GM18502 (cell line): ENCODE measurements around the gene HTR1D.
"Not testable (repeated sequence)": the region's sequence is repeated elsewhere in the genome, so short reads cannot be mapped to it uniquely, and the experiment has no call there.

Experiments used
- ATAC-seq: cut with Tn5 transposase; IDR thresholded peaks from one replicate; pipeline ENCODE4 v1.9.1; 2021; ENCODE audit warnings: mild to moderate bottlenecking; ENCODE audit not compliant: unreplicated experiment, poor library complexity

Gene HTR1D, protein sequence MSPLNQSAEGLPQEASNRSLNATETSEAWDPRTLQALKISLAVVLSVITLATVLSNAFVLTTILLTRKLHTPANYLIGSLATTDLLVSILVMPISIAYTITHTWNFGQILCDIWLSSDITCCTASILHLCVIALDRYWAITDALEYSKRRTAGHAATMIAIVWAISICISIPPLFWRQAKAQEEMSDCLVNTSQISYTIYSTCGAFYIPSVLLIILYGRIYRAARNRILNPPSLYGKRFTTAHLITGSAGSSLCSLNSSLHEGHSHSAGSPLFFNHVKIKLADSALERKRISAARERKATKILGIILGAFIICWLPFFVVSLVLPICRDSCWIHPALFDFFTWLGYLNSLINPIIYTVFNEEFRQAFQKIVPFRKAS

DNA sequence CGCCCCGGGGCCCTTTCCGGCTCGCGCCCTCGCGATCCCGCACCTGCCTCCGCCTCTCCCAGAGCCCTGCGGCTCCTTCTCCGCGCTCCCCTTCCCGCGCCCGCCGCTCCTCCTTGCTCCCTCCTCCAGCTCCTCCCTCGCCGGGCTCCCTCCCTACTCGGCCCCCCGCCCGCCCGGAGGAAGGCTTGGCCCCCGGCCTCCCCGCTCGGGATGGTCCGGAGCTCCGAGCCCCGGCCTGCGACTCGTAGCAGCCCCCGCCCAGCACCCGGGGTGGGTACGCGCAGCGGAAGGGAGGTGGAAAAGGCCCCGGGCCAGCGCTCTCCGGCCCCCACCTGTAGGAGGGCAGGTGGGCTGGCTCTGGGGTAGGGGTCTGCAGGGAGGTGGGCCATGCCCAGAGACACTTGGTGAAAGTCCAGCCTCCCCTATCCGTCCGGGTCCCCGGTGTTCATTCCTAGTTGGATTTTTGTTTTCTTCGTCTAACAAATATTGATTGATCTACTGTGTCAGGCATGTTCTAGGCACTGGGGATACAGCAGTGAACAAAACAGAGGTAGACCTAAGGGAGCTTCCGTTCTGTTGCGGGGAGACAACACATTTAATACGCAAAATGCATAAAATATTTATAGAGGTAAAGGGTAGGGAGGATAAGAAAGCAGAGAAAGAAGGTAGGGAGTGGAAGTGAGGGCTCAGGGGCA is at the start of gene HTR1D:
Gene HTR1D, minus strand, starts transcription at position 82 of the 695 bp plus-strand sequence. CDS start 23,283 bp downstream, outside the sequence.
- ATAC-seq: no peak

DNA sequence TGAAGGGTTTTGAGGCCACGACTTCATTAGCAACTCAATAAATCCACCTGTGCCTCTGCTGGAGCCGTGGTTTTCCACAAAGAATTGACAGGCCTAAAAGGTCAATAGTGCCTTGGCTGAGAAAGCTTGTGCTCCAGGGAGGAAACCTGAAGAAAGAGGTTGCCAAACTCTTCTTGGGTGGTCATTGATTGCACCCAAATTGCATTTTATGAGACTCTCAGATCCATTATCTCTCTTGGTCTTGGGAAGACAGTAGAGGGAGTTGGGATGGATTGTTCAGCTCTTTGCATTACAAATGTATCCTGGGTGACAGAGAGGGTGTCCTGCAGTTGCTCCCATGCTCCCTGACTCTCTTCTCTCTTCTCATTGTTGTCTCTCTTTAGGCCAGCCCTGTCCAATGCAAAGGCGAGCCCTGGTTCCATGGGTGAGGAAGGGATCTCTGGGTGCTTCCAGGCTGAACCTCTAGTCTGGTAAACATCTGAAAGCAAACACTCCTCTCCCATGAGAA is 46.1 kb upstream of the HTR1D start:
- no peak for ATAC-seq

DNA sequence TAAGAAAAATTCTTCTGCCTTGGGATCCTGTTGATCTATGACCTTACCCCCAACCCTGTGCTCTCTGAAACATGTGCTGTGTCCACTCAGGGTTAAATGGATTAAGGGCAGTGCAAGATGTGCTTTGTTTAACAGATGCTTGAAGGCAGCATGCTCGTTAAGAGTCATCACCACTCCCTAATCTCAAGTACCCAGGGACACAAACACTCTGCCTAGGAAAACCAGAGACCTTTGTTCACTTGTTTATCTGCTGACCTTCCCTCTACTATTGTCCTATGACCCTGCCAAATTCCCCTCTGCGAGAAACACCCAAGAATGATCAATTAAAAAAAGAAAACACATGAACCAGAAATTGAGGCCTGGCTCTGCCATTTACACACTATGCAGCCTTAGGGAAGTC is 40.8 kb upstream of the HTR1D start:
- not testable (repeated sequence) for ATAC-seq

DNA sequence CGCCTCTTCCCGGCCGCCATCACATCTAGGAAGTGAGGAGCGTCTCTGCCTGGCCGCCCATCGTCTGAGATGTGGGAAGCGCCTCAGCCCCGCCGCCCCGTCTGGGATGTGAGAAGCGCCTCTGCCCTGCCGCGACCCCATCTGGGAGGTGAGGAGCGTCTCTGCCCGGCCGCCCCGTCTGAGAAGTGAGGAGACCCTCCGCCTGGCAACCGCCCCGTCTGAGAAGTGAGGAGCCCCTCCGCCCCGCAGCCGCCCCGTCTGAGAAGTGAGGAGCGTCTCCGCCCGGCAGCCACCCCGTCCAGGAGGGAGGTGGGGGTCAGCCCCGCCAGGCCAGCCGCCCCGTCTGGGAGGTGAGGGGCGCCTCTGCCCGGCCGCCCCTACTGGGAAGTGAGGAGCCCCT is 40.1 kb upstream of the HTR1D start:
- not testable (repeated sequence) for ATAC-seq

DNA sequence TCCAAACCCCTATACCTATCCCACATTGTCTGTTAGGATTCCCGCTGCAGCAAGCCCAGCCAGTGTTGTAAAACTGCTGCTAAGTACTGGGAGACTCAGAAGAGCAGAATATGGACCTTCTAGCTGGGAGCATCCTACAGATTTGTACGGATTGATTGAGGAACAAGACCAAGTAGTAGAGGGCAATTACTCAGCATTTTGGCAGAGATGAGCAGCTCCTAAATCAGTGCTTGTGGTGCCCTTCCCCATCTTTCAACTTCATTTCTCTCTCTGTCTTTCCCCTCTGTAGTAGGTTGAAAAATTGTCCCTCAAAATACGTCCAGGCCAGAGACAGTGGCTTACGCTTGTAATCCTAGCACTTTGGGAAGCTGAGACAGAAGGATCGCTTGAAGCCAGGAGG is 37.3 kb upstream of the HTR1D start:
- ATAC-seq: no peak

DNA sequence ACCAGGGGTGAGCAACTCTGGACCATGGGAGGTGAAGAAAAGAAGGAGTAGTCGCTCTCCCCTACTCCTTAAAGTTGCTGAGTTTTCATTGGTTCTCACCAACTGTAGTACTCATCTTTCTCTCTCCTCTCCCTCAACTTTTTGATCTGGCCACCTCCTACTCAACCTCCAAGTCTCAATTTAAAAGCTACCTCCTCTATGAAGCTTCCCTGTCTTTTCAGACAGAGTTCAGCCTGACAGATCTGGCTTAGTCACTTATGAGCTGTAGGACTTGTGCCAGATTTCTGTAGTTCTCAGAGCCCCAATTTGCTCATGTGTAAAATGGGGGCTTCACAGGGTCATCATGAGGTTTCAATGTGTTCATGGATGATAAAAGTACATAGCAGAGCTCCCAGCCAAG is 34.5 kb upstream of the HTR1D start:
- ATAC-seq: no peak

DNA sequence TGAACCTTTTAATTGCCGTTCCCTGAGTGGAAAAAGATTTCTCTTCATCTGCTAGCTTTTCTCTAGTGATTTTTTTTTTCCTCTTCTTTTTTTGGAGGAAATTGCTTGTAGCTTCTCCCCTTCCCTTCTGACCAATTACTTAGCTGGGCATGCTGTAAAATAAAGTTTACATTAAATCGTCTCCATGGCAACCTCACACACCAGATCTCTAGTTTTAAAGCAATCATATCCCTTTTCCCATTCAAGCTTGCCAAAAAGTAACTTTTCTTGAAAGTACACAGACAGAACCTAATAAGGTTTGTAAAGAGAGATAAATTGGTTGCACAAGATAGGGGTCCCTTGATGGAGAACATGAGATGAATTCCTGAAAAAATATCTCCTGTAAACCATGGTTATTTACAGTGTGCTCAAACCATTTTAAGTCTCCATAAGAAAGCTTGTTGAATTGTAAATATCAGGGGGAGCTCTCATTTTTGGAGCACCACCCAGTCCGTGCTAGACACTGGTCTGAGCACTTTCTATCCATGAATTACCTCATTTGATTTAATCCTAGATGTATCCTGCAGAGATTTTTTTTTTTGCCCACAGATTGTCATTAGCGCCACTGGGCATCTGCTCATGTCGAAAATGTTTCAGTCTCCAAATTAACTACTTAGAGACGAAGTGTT is 32.6 kb upstream of the HTR1D start:
- no peak for ATAC-seq

DNA sequence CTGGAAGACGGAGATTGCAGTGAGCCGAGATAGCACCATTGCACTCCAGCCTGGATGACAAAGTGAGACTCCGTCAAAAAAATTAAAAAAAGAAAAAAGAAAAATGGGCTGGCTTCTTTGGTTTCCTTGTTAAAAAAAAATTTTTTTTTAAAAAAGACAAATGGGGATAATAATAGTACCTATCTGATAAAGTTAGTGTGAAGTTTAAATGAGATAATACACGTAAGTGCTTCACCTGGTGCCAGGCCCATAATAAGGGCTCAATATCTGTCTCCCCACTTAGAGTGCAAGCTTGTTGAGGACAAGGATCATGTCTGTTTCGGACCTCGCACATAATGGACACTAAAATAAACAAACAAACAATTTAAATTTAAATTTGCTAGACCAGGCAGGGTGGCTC is 30.0 kb upstream of the HTR1D start:
- no peak for ATAC-seq

DNA sequence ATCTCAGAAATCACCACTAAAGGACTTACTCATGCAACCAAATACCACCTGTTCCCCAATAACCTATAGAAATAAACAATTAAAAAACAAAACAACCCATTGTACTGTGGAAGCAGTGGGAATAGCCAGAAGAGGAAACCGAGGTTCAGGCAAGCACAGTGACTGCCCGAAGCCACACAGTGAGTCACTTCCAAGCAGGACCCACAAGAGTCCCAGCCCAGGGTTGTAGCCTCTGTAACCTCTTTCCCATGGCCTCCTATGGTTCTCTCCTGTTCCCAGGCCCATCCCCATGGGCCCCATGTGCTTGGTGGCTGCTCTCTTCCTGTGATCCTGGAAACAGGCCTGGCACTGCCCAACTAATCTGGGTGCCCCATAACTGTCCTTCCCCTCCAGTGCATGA is 29.0 kb upstream of the HTR1D start:
- ATAC-seq: no peak

DNA sequence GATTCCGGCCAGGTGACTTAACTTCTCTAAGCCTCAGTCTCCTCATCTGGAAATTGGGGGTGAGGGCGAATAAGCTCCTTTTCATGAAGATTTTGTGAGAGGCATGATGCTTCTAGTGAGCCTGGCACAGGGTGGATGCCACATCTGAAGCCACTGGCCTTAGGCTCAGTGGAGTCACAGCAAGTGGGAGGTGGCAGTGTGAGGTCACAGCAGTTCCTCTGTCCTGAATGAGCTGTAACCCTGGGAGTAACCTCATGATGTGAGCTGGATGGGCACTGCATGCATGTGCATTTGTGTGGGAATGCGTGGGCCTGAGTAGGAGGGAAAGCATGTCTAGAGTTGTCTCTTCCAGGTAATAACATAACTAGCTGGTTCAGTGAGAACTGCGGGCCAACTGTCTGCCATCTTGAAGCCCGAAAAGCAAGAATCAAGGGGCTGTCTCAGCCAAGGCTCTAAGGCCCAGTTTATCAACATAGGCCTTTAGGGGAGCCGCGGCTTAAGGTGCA is 27.0 kb upstream of the HTR1D start:
- ATAC-seq: no peak

DNA sequence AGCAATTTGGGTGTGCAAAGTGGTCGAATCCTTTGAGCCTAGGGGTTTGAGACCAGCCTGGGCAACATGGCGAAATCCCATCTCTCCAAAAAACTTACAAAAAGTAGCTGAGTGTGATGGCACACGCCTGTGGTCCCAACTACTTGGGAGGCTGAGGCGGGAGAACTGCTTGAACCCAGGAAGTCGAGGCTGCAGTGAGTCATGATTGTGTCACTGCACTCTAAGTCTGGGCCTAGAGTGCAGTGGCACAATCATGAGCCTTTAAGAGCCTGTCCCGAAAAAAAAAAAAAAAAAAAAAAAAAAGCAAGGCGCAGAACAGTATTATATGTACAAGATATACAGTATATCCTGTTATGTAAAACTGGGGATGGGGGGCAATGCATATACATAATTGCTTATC is 25.1 kb upstream of the HTR1D start:
- no peak for ATAC-seq

DNA sequence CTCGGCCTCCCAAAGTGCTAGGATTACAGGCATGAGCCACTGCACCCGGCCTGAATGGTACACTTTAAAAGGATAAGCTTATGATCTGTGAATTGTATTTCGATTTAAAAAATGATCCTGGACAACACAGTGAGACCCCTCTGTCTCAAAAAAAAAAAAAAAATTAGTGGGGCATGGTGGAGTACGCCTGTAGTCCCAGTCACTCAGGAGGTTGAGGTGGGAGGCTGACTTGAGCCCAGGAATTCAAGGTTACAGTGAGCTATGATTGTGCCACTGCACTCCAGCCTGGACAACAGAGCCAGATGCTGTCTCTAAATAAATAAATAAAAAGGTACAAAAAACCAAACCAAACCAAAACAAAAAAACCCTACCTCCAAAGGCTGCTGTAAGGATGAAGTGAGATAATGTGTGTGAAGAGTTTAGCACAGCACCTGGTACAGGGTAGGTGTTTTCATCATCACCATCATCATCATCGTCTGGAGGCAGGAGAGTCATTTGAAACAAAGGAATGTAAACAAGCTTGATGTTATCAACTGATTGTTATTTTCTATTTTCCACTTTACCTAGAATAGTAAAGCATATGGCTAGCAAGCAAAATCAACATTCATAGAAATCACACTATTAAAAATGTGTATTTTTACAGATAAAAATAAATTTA is 22.5 kb upstream of the HTR1D start:
- no peak for ATAC-seq

DNA sequence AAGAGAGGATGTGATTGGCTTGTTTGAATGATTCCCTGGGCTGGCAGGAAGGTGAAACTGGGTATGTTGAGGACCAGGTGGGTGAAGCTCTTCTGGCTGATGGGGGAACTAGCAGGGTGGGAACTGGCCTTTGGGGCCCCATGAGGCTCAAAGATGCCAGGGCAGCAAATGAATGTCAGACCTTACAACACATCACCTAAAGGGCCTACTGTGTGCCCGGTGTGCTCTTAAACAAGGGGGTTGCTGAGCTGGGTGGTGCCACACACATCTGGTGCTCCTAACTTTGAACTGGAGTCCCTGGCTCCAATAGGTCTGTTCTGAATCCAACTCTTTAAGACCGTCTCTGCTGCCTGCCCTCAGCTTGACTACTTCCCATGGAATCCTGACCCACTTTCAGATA is 21.3 kb upstream of the HTR1D start:
- ATAC-seq: no peak

DNA sequence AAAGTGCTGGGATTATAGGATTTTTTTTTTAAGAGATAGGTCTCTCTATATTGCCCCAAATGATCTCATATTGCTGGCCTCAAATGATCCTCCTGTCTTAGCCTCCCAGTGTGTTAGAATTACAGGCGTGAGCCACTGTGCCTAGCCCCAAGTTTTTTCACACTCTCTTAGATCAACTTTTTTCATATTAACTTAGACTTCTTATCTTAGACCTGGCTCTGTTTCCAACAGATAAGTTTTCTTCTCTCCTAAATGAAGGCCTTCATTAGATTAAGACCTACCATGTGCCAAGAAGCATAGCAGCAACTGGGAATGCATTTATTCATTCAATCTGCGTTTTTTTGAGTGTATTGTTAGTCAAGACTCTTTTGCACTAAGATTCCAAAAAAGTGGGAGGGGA is 20.2 kb upstream of the HTR1D start:
- no peak for ATAC-seq

DNA sequence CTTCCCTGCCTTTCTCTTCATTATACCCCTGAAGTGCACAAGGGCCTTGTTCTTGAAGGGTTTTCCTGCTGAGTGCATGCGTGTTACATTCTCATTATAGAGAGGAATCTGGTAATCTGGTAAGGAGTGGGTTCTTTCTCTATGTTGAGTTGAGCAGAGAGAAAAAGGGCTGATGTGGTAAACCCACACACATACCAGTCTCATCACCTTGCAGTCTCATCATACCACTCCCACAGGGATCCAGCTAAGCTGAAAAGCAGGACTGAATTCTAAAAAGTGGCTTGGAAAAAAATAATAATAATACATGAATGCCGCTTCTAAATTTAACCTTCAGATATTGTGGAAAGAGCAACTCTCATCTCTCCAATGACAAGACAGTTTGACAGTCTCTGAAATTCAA is 10.5 kb upstream of the HTR1D start:
- ATAC-seq: no peak

DNA sequence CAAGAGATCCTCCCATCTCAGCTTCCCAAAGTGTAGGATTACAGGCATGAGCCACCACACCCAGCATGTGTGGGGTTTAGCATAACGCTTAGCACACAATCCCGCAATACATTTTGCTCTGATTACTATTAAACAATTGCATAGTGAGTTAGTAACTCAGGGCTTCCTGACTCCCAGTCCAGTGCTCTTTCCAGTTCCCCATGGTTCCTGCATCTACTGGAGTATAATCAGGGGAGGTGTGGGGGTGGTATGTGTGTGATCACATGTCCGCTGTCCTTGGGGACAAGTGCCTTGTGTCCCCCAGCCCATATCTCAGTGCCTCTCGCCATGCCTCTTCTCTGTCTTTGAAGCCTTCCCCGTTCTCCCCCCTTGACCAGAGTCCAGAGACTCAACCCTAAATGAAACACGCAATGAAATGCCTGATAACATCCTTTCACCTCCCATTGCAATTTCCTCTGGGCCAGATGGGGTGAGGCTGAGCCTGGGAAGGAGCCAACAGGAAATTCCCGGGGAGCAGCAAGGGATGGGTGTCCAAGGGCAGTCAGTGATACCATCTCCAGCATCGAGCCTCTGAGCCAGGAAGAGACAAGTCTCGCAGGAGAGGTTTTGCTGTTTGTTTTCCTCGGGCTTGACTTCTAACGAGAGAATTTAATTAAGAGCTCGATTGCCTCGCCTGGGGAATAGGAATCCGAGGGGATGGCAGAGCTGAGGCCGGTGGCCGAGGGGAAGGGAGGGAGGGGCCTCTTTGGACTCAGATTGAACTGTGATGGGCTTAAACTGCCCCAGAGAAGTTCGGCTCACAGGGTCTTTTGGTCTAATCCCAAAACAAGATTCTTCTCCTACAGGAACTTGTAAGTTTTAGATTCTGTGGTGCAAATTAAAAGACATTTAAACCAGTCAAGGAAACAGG is 7.7 kb upstream of the HTR1D start:
- no peak for ATAC-seq

DNA sequence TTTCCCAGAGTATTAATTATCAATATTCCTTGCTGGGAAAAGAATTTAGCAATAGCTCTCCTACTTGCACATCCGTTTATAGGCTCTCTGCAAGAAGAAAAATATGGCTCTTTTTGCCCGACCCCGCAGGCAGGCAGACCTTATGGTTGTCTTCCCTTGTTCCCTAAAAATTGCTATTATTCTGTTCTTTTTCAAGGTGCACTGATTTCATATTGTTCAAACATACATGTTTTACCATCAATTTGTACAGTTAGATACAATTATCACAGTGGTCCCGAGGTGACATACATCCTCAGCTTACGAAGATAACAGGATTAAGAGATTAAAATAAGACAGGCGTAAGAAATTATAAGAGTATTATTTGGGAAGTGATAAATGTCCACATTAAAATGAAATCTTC is 6.7 kb upstream of the HTR1D start:
- ATAC-seq: not testable (repeated sequence)

DNA sequence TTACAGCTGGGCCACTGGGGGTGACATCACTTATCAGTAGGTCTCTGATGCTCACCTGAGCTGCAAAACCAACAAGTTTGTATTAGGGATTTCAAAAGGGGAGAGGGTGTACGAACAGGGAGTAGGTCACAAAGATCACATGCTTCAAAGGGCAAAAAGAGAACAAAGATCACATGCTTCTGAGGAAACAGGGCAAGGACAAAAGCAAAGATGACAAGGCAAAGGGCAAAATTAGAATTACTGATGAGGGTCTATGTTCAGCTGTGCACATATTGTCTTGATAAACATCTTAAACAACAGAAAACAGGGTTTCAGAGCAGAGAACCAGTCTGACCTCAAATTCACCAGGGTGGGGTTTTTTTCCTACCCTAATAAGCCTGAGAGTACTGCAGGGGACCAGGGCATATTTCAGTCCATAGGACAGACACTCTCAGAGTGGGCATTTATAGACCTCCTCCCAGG is 6.2 kb upstream of the HTR1D start:
- ATAC-seq: not testable (repeated sequence)

DNA sequence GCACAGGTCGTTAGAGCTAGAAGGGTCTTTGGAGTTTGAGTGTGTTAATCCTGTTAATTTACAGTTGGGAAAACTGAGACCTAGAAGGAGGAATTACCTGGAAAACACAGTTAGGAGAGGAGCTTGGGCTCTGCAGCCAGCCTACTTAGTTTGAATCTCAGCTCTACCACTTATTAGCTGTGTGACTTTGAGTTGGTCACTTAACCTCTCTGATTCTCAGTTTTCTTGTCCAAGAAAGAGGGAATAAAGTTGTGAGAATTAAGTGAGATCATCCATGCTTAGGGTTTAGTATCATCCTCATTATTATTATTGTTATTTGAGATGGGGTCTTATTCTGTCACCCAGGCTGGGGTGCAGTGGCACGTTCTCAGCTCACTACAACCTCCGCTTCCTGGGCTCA is 5.4 kb upstream of the HTR1D start:
- ATAC-seq: no peak
